GM12892 (cell line): ENCODE results near the gene DCAF7.

ENCODE experiments used
- DNase-seq: peaks from one replicate; pipeline ENCODE4 v3.0.0; 2011; ENCODE audit not compliant: insufficient read length
- FAIRE-seq: peaks from 2 replicates; lab custom pipeline; 2011; peaks lifted over from hg19 to GRCh38; lab: Jason Lieb, UNC
- POLR2A ChIP-seq: IDR thresholded peaks from 2 replicates; pipeline ENCODE4 v1.6.1; 2011; ENCODE audit warnings: low read depth, low read length, control low read depth
- POLR2AphosphoS5 ChIP-seq: IDR thresholded peaks from 2 replicates; pipeline ENCODE4 v1.6.1; 2011; ENCODE audit warnings: low read depth, low read length, control low read depth
- TAF1 ChIP-seq: IDR thresholded peaks from 2 replicates; pipeline ENCODE4 v1.6.1; 2011; ENCODE audit warnings: low read depth, mild to moderate bottlenecking, control low read depth, low read length, borderline replicate concordance

DCAF7 gene

DNA sequence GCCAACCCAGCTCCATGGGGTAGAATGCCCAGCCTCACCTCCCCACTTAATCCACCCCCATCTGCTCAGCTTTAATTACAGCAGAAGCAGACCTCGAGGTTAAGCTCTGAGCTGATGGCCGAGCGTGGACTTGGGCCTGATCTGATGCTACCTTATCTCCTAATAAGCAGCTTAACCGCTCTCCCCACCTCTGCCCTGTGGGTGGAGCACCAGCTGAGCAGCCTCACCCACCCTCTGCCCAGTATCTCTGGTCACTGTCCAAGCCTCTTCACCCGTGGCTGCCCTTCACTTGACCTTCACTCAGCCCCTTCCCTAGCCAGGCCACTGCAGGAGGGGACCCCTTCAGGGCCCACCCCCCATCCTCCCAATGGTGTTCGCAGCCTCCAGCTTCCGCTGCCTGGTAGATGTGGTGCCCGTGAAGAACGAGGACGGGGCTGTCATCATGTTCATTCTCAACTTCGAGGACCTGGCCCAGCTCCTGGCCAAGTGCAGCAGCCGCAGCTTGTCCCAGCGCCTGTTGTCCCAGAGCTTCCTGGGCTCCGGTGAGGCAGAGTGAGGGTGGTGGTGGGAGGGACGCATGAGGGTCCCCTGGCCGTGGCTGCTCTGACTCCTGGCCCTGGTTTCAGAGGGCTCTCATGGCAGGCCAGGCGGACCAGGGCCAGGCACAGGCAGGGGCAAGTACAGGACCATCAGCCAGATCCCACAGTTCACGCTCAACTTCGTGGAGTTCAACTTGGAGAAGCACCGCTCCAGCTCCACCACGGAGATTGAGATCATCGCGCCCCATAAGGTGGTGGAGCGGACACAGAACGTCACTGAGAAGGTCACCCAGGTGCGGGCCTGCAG lies 20.3 kb upstream of the DCAF7 start:
- no peak for FAIRE-seq
- DNase-seq, result no peak
- TF ChIP-seq TAF1 (no peak), POLR2A (no peak), POLR2AphosphoS5 (no peak)

DNA sequence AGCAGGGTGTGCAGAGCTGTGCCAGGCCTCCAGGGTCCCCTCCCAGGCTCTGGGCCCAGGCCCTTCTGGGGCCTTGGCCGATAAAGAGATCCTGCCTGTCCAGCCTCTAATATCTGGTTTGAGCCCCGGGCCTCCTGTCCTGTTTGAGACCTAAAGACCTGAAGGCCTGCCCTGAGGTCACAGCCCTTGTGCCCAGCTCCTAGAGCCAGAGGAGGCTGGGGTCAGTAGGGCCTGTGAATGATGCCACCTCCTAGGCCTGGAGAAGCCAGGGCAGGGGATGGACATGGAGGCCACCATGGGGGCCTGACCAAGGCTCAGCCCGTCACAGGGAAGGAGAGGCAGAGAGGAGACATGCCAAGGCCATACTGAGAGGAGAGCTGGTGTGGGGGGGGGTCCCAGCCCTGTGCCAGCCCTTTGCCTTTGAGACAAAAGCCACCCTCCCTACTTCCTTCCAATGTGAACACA lies 19.7 kb upstream of the DCAF7 start:
- no peak for DNase-seq
- no peak for FAIRE-seq
- TF ChIP-seq POLR2A, result no peak
- no peak for TF ChIP-seq TAF1
- TF ChIP-seq POLR2AphosphoS5, result no peak

DNA sequence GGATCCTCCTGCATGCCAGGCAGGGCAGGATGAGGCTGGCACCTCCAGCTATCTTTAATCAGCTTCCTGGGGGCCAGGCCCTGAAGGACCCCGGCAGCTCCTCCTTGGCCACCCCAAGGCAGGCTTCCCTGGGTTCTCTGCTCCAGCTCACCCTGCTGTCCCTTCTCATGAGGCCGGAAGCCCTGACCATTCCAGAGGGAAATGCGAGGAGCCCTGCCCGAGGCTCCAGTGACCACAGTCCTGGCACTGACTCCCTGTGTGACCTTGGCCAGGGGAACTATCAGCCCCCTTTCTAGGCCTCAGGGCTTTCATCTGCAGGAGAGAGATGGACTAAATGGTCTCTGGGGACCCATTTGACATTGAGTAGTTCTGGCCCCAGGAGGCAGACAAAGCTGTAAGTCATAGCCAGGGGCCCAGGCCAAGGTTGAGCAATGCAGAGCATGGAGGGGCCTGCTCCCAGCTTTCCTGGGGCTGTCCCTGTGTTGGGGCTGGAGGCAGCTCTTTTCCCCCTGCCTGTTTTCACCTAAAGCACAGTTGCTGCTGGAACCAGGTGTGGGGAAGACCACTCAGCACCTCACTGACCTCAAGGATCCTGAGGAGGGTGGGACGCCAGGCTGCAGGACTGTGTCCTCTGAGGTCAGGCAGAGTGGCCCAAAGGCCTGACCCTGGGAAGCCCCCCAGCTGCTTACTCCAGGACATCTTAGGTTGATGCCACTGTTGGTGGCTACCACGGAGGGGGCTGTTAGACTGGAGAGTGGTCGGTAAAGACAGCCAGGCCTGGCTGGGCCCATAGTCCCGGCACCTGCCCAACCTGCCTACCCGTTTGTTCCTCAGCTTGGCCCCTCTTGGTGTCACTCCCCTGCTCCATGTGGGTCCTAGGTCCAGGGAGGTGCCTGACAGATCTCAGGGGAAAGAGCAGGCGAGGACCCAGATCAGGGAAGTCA lies 19.0 kb upstream of the DCAF7 start:
- FAIRE-seq, result no peak

DNA sequence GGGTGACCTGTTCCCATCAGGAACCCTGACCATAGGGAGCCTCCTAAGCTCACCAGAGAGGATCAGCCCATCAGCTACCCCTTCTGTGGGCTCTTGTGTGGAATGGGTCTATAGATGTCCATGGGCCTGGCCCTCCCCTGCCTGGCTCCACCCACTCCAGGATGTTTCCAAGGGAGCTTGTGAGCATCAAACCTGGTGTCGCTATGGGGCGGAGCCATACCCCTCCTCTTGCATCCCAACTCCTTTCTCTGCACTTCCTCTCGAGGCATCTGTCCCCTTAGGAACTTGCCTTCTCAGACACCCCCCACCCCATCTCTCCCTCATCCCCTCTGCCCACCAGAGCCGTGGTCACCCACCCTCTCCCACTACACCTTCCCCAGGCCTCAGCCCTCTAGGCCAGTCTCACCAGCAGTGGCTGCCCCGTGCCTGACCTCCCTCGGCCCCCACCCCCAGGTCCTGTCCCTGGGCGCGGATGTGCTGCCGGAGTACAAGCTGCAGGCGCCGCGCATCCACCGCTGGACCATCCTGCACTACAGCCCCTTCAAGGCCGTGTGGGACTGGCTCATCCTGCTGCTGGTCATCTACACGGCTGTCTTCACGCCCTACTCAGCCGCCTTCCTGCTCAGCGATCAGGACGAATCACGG lies 16.7 kb upstream of the DCAF7 start:
- TF ChIP-seq POLR2A (no peak), TAF1 (no peak), POLR2AphosphoS5 (no peak)
- FAIRE-seq, result no peak

More for the DNA sequence above, 19.0 kb upstream of the DCAF7 start:
- no peak for DNase-seq
- no peak for TF ChIP-seq TAF1

DNA sequence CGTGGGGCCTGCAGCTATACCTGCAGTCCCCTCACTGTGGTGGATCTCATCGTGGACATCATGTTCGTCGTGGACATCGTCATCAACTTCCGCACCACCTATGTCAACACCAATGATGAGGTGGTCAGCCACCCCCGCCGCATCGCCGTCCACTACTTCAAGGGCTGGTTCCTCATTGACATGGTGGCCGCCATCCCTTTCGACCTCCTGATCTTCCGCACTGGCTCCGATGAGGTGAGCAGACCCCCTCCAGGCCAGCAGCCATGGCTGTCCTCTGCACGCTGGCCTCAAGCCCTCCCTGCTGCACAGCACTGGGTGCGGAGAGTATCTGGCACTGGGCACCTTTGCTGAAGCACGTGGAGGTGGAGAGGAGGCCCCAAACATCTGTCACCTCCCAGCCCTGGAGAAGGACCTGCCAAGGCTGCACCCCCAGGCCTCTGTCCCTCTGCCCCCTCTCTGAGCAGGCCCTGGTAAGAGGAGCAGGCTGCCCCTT lies 16.2 kb upstream of the DCAF7 start:
- DNase-seq (no peak), FAIRE-seq (no peak)
- TF ChIP-seq POLR2A, result no peak
- no peak for TF ChIP-seq POLR2AphosphoS5
- TF ChIP-seq TAF1, result no peak

More for the DNA sequence above, 16.7 kb upstream of the DCAF7 start:
- DNase-seq, result no peak

DNA sequence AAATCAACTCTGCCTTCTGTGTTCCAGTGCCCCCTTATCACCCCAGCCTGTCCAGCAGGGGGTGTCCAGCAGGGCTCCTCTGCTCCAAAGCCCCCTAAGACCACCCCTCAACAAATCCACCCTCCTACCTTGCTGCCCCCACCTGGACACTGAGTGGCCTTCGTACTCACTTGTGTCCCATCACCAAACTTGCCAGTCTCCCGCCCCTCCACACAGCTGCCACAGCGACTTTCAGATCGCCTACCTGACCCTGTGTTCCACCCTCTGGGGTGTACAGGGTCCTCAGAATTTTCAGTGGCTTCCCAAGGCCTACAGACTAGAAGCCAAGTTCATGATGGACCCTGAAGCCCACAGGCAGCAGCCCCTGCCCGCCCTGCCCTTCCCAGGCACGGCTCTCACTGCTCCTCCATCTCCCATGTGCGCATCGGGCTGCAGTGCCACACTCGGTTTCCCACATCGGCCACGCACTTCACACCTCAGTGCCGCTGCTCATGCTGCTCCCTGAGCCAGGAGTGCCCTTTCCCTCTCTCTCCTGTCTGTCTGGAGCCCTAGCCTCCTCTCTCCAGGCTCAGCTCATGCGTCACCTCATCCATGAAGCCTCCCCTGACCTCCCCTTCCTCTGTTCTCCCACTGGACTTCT lies 15.3 kb upstream of the DCAF7 start:
- TF ChIP-seq TAF1 (no peak), POLR2AphosphoS5 (no peak), POLR2A (no peak)
- no peak for DNase-seq
- FAIRE-seq, result no peak

DNA sequence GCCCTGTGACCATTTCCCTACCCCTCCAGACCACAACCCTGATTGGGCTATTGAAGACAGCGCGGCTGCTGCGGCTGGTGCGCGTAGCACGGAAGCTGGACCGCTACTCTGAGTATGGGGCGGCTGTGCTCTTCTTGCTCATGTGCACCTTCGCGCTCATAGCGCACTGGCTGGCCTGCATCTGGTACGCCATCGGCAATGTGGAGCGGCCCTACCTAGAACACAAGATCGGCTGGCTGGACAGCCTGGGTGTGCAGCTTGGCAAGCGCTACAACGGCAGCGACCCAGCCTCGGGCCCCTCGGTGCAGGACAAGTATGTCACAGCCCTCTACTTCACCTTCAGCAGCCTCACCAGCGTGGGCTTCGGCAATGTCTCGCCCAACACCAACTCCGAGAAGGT lies 14.6 kb upstream of the DCAF7 start:
- DNase-seq, result no peak
- no peak for FAIRE-seq
- TF ChIP-seq TAF1 (no peak), POLR2AphosphoS5 (no peak), POLR2A (no peak)

DNA sequence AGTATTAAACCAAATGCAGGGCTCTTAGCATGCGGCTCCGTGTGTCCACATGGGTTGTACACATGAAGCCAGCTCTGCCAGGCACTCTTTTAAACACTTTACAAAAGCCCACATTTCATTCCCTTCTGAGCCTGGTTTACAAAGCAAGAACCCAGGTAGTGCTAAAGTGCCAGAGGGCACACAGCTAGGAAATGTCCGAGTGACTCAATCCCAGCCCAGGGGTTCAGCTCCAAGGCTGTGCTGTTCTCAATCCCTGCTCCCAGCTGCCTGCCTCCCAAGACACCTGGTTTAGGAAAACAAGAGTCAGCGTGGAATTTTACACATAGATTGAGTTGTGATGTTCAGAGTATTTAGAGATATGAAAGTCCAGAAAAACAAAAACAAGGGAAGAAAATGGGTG lies 13.3 kb upstream of the DCAF7 start:
- no peak for DNase-seq
- no peak for FAIRE-seq
- TF ChIP-seq POLR2AphosphoS5, result no peak
- TF ChIP-seq TAF1, result no peak
- no peak for TF ChIP-seq POLR2A

DNA sequence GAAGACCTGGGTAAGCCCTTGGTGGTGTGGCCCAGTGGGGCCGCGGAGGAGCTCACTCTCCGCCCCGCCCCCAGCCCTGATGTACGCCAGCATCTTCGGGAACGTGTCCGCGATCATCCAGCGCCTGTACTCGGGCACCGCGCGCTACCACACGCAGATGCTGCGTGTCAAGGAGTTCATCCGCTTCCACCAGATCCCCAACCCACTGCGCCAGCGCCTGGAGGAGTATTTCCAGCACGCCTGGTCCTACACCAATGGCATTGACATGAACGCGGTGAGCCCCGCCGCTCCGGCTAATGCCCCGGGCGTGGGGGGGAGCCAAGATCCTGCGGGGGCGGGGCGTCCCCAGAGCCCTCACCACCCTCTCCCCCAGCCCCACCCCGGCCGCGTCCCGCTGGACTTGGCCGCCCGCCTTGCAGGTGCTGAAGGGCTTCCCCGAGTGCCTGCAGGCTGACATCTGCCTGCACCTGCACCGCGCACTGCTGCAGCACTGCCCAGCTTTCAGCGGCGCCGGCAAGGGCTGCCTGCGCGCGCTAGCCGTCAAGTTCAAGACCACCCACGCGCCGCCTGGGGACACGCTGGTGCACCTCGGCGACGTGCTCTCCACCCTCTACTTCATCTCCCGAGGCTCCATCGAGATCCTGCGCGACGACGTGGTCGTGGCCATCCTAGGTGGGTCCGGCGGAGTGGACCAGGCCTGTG lies 12.1 kb upstream of the DCAF7 start:
- FAIRE-seq (no peak), DNase-seq (peak; percentile 18)
- TF ChIP-seq POLR2A (no peak), POLR2AphosphoS5 (no peak), TAF1 (no peak)
